Vagina (tissue), 2 donors: ENCODE data around the gene NAALADL1.

ENCODE experiments used
- CTCF ChIP-seq, 3 experiments: fragments of 450-650 bp in 2 of 3; fragments of 200-600 bp in 1 of 3; sonication (generic) in 1 of 3; IDR thresholded peaks; one replicate each; pipeline ENCODE4 v1.5.1; 2017 to 2019; ENCODE audit warnings: antibody characterized with exemption in 3 of 3, mild to moderate bottlenecking in 2 of 3, moderate library complexity in 2 of 3
- POLR2A ChIP-seq, 2 donors: fragments of 450-650 bp; IDR thresholded peaks; one replicate each; pipeline ENCODE4 v1.6.1; 2017; ENCODE audit warnings: antibody characterized with exemption in 2 of 2, mild to moderate bottlenecking in 2 of 2, moderate library complexity in 2 of 2

GRCh38 chr11:65008873-65009272 lies 49.5 kb downstream of the NAALADL1 start:
- TF ChIP-seq CTCF (IDR thresholded peaks at IDR 0.05) (no peak), POLR2A (IDR thresholded peaks at IDR 0.05) (no peak)
